C4-2B (cell line): ENCODE data around the gene EML6.

ENCODE experiments used
- ZFX ChIP-seq: fragments of 450-650 bp; IDR thresholded peaks from 2 replicates; pipeline ENCODE4 v1.6.1; 2017
- TF ChIP-seq, protein P1 (sequence below): fragments of 450-650 bp; conservative IDR thresholded peaks from 2 replicates; pipeline ENCODE4 v1.5.1; 2017; ENCODE audit warnings: mild to moderate bottlenecking

DNA sequence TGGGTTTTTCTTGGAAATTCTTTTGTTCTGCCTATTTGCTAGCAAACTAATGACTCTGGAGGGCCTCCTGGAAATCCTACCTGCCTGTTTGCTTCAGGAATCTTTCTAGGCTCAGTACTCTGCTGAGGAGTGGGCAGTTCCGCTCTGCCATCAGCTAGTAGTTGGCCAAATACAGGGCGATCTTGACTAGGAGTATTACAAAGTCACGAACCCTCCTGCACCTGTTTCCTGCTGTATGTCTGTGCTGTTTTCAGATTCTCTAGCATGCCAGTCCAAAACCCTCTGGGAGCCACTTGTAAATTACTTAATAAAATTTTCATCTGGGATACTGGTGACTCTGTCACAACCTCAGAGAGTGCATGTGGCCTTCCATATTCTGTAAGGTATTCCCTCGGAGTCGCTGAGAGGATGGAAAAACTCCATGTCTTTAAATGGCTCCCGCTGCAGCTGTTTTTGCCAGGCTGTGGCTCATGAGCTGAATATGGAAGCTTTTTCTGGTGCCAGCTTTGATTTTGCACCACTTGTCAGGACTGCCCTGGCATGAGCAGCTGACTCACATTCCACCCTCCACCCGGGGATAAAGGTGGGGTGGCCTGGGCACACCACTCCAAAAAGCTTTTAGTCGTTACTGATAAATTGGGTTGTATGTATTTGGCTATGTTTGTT lies 203.8 kb downstream of the EML6 start:
- TF ChIP-seq, protein P1, sequence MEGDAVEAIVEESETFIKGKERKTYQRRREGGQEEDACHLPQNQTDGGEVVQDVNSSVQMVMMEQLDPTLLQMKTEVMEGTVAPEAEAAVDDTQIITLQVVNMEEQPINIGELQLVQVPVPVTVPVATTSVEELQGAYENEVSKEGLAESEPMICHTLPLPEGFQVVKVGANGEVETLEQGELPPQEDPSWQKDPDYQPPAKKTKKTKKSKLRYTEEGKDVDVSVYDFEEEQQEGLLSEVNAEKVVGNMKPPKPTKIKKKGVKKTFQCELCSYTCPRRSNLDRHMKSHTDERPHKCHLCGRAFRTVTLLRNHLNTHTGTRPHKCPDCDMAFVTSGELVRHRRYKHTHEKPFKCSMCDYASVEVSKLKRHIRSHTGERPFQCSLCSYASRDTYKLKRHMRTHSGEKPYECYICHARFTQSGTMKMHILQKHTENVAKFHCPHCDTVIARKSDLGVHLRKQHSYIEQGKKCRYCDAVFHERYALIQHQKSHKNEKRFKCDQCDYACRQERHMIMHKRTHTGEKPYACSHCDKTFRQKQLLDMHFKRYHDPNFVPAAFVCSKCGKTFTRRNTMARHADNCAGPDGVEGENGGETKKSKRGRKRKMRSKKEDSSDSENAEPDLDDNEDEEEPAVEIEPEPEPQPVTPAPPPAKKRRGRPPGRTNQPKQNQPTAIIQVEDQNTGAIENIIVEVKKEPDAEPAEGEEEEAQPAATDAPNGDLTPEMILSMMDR, result no peak
- TF ChIP-seq ZFX, result no peak
